HEK293 (cell line): ENCODE measurements around the gene SCFD2.

Experiments
- CTCF ChIA-PET: fragments of 350-600 bp; formaldehyde crosslinking; extraction: SDS; loops from one replicate; lab custom pipeline; 2021; ENCODE audit warnings: antibody characterized with exemption; lab: Yijun Ruan, JAX
- POLR2A ChIA-PET: fragments of 300-600 bp; formaldehyde crosslinking; extraction: SDS; loops from one replicate; lab custom pipeline; 2020; ENCODE audit warnings: antibody characterized with exemption, inconsistent platforms; lab: Yijun Ruan, JAX
- H3K27ac ChIP-seq: fragments of 200-500 bp; sonication (Bioruptor generic); 2 replicates; pipeline ENCODE4 v1.5.1; 2014; ENCODE audit warnings: low read depth, low read length, control low read depth, inconsistent platforms; ENCODE audit errors: extremely low read depth
- H3K36me3 ChIP-seq, 2 experiments: fragments of 200-500 bp in 1 of 2; sonication (Bioruptor generic) in 1 of 2; 1 replicate in 1 of 2; 2 replicates in 1 of 2; pipeline ENCODE4 v1.5.1; 2014 to 2017; ENCODE audit warnings: inconsistent platforms in 2 of 2, low read length in 2 of 2; ENCODE audit not compliant: control insufficient read depth in 2 of 2, insufficient read depth in 1 of 2
- H3K4me1 ChIP-seq: fragments of 200-500 bp; sonication (Bioruptor generic); 2 replicates; pipeline ENCODE4 v1.5.1; 2014; ENCODE audit warnings: mild to moderate bottlenecking, low read length, inconsistent platforms; ENCODE audit not compliant: control insufficient read depth, insufficient read depth
- H3K4me3 ChIP-seq: 2 replicates; pipeline ENCODE4 v1.5.1; 2011; ENCODE audit warnings: low read depth, mild to moderate bottlenecking, control low read depth, low read length, moderate library complexity
- H3K9me3 ChIP-seq: fragments of 200-500 bp; sonication (Bioruptor generic); 2 replicates; pipeline ENCODE4 v1.5.1; 2014; ENCODE audit warnings: low read depth, low read length, inconsistent platforms; ENCODE audit not compliant: control insufficient read depth, insufficient read depth
- BCL11A ChIP-seq: fragments of 450-650 bp; formaldehyde crosslinking; IDR thresholded peaks from 2 replicates; pipeline ENCODE4 v1.5.1; 2016; ENCODE audit warnings: low read depth, missing biosample characterization, missing genetic modification characterization
- IKZF3 ChIP-seq: fragments of 450-650 bp; IDR thresholded peaks from 2 replicates; pipeline ENCODE4 v1.5.0; 2018; ENCODE audit warnings: missing biosample characterization, mild to moderate bottlenecking, missing genetic modification characterization, moderate library complexity
- OVOL3 ChIP-seq: fragments of 450-650 bp; formaldehyde crosslinking; IDR thresholded peaks from 2 replicates; pipeline ENCODE4 v1.5.1; 2016; ENCODE audit warnings: missing biosample characterization, missing genetic modification characterization
- REPIN1 ChIP-seq: fragments of 450-650 bp; formaldehyde crosslinking; IDR thresholded peaks from 2 replicates; pipeline ENCODE4 v1.5.1; 2017; ENCODE audit warnings: missing biosample characterization, missing genetic modification characterization, low read depth
- SCRT2 ChIP-seq: fragments of 450-650 bp; formaldehyde crosslinking; IDR thresholded peaks from 2 replicates; pipeline ENCODE4 v1.5.1; 2016; ENCODE audit warnings: missing biosample characterization, missing genetic modification characterization
- ZFP3 ChIP-seq: fragments of 450-650 bp; formaldehyde crosslinking; IDR thresholded peaks from 2 replicates; pipeline ENCODE4 v1.5.1; 2016; ENCODE audit warnings: low read depth, missing biosample characterization, missing genetic modification characterization
- ZIC2 ChIP-seq: fragments of 450-650 bp; formaldehyde crosslinking; IDR thresholded peaks from 2 replicates; pipeline ENCODE4 v1.5.1; 2016; ENCODE audit warnings: missing biosample characterization, missing genetic modification characterization
- ZNF169 ChIP-seq: fragments of 450-650 bp; formaldehyde crosslinking; IDR thresholded peaks from 2 replicates; pipeline ENCODE4 v1.5.1; 2016; ENCODE audit warnings: missing biosample characterization, missing genetic modification characterization
- ZNF239 ChIP-seq: fragments of 450-650 bp; formaldehyde crosslinking; IDR thresholded peaks from 2 replicates; pipeline ENCODE4 v1.5.1; 2016; ENCODE audit warnings: missing biosample characterization, missing genetic modification characterization
- ZNF555 ChIP-seq: fragments of 450-650 bp; formaldehyde crosslinking; conservative IDR thresholded peaks from 2 replicates; pipeline ENCODE4 v1.5.1; 2017; ENCODE audit warnings: missing biosample characterization, mild to moderate bottlenecking, missing genetic modification characterization, inconsistent platforms
- ZNF558 ChIP-seq: fragments of 450-650 bp; formaldehyde crosslinking; IDR thresholded peaks from 2 replicates; pipeline ENCODE4 v1.5.1; 2016; ENCODE audit warnings: missing biosample characterization, missing genetic modification characterization
- ZNF585B ChIP-seq: fragments of 450-650 bp; formaldehyde crosslinking; IDR thresholded peaks from 2 replicates; pipeline ENCODE4 v1.5.1; 2016; ENCODE audit warnings: missing biosample characterization, missing genetic modification characterization
- TF ChIP-seq, protein P1 (sequence below): fragments of 450-650 bp; formaldehyde crosslinking; IDR thresholded peaks from 2 replicates; pipeline ENCODE4 v1.5.1; 2016; ENCODE audit warnings: missing biosample characterization, missing genetic modification characterization
- TF ChIP-seq, protein P2 (sequence below): fragments of 450-650 bp; formaldehyde crosslinking; IDR thresholded peaks from 2 replicates; pipeline ENCODE4 v1.5.1; 2016; ENCODE audit warnings: missing biosample characterization, missing genetic modification characterization, borderline replicate concordance
- TF ChIP-seq, protein P3 (sequence below): fragments of 450-650 bp; formaldehyde crosslinking; IDR thresholded peaks from 2 replicates; pipeline ENCODE4 v1.5.1; 2016; ENCODE audit warnings: missing biosample characterization, missing genetic modification characterization, low read depth

Gene SCFD2

DNA sequence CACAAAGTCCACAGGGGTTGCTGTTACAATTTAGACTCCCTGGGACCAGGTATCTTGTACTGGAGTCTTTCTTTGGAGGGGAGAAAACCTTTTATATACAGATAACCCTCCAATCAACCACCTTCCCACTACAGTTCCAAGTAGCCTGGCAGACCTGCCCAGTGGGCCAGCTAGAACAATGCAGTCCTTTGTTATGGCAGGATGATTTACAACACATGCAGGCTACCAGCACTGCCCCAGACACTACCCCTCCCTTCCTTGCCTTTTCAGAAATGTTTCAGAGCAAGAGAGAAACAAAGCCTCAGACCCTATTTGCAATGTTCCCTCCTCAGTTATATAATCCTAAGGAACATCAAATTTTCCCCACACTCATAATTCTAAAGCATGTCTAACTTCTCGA, 492.7 kb downstream of the SCFD2 start:
- no peaks in the 10 kb centered on the region for H3K36me3 ChIP-seq
- TF ChIP-seq ZFP3 (tag by site-specific recombination): no peak
- TF ChIP-seq, protein P1, sequence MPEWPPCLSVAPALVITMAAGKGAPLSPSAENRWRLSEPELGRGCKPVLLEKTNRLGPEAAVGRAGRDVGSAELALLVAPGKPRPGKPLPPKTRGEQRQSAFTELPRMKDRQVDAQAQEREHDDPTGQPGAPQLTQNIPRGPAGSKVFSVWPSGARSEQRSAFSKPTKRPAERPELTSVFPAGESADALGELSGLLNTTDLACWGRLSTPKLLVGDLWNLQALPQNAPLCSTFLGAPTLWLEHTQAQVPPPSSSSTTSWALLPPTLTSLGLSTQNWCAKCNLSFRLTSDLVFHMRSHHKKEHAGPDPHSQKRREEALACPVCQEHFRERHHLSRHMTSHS: no peak
- TF ChIP-seq SCRT2: no peak
- TF ChIP-seq, protein P2, sequence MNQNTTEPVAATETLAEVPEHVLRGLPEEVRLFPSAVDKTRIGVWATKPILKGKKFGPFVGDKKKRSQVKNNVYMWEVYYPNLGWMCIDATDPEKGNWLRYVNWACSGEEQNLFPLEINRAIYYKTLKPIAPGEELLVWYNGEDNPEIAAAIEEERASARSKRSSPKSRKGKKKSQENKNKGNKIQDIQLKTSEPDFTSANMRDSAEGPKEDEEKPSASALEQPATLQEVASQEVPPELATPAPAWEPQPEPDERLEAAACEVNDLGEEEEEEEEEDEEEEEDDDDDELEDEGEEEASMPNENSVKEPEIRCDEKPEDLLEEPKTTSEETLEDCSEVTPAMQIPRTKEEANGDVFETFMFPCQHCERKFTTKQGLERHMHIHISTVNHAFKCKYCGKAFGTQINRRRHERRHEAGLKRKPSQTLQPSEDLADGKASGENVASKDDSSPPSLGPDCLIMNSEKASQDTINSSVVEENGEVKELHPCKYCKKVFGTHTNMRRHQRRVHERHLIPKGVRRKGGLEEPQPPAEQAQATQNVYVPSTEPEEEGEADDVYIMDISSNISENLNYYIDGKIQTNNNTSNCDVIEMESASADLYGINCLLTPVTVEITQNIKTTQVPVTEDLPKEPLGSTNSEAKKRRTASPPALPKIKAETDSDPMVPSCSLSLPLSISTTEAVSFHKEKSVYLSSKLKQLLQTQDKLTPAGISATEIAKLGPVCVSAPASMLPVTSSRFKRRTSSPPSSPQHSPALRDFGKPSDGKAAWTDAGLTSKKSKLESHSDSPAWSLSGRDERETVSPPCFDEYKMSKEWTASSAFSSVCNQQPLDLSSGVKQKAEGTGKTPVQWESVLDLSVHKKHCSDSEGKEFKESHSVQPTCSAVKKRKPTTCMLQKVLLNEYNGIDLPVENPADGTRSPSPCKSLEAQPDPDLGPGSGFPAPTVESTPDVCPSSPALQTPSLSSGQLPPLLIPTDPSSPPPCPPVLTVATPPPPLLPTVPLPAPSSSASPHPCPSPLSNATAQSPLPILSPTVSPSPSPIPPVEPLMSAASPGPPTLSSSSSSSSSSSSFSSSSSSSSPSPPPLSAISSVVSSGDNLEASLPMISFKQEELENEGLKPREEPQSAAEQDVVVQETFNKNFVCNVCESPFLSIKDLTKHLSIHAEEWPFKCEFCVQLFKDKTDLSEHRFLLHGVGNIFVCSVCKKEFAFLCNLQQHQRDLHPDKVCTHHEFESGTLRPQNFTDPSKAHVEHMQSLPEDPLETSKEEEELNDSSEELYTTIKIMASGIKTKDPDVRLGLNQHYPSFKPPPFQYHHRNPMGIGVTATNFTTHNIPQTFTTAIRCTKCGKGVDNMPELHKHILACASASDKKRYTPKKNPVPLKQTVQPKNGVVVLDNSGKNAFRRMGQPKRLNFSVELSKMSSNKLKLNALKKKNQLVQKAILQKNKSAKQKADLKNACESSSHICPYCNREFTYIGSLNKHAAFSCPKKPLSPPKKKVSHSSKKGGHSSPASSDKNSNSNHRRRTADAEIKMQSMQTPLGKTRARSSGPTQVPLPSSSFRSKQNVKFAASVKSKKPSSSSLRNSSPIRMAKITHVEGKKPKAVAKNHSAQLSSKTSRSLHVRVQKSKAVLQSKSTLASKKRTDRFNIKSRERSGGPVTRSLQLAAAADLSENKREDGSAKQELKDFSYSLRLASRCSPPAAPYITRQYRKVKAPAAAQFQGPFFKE (tag by site-specific recombination): no peak
- TF ChIP-seq ZNF555 (tag by site-specific recombination): no peak
- TF ChIP-seq ZNF585B (tag by site-specific recombination): no peak
- no peak for TF ChIP-seq ZIC2 (tag by site-specific recombination)
- TF ChIP-seq ZNF169: no peak
- TF ChIP-seq REPIN1 (tag by site-specific recombination): no peak
- TF ChIP-seq, all 188 proteins: peak for 0
- no peaks in the 10 kb centered on the region for H3K9me3 ChIP-seq
- CTCF ChIA-PET: interaction anchor here (1.1 kb wide), 1 partner anchor 39 kb away, joined by 4 read pairs; no protein-coding TSS in a partner anchor
- POLR2A ChIA-PET: no interaction called here
- H3K4me3 ChIP-seq: no peak overlapping the region
- no peak overlapping the region for H3K27ac ChIP-seq
- no peaks in the 10 kb centered on the region for H3K4me1 ChIP-seq

DNA sequence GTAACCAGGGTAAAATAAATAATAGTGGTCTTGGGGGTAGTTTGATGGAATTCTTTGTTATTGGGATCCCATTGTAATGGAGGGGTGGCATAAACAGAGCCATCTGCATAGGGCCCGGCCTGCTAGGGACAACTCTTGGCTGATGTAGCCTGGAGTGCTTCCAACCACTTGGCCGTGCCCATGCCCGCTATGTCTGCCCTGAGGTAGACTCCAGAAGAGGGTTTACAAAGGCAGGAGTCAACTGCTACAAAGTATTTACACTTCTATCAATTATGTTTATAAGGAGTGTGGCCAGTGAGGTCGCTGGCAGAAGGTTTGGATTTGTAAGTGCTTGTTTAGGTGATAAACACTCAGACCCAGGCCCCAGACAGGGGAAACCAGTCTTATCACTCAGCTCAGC, 495.6 kb downstream of the SCFD2 start:
- no peaks in the 10 kb centered on the region for H3K9me3 ChIP-seq
- TF ChIP-seq BCL11A (tag by site-specific recombination) (no peak), ZNF558 (no peak), OVOL3 (tag by site-specific recombination) (no peak), ZNF239 (tag by site-specific recombination) (no peak), IKZF3 (tag by site-specific recombination) (no peak)
- TF ChIP-seq, protein P3, sequence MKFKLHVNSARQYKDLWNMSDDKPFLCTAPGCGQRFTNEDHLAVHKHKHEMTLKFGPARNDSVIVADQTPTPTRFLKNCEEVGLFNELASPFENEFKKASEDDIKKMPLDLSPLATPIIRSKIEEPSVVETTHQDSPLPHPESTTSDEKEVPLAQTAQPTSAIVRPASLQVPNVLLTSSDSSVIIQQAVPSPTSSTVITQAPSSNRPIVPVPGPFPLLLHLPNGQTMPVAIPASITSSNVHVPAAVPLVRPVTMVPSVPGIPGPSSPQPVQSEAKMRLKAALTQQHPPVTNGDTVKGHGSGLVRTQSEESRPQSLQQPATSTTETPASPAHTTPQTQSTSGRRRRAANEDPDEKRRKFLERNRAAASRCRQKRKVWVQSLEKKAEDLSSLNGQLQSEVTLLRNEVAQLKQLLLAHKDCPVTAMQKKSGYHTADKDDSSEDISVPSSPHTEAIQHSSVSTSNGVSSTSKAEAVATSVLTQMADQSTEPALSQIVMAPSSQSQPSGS (tag by site-specific recombination): no peak
- ChIA-PET CTCF (no interaction called here), POLR2A (no interaction called here)
- peaks cover 0 to 25% of the 10 kb centered on the region in 2 experiments; a peak in 1 of 3 replicates for H3K36me3 ChIP-seq
- no peak overlapping the region for H3K27ac ChIP-seq
- no peak overlapping the region for H3K4me3 ChIP-seq
- H3K4me1 ChIP-seq: no peaks in the 10 kb centered on the region
